Lower leg skin (tissue), 4 donors: ENCODE results near the gene SKIL. TPM values are rescaled to one million over a fixed set of nuclear protein-coding genes. Genes with fewer than 3 reads are reported as not detected.
"Not testable (repeated sequence)": the region's sequence is repeated elsewhere in the genome, so short reads cannot be mapped to it uniquely, and the experiment has no call there.

Experiments
- DNase-seq, 2 donors: peaks; one replicate each; pipeline ENCODE4 v3.0.0-alpha.2; 2019; ENCODE audit warnings: low spot score in 2 of 2
- H3K4me3 ChIP-seq: fragments of 200-600 bp; sonication (generic); 2 replicates; pipeline ENCODE4 v1.5.1; 2017; ENCODE audit warnings: mild to moderate bottlenecking, low read depth; ENCODE audit not compliant: poor library complexity, severe bottlenecking
- POLR2A ChIP-seq, 2 donors: fragments of 450-650 bp; IDR thresholded peaks; one replicate each; pipeline ENCODE4 v1.6.1; 2016 to 2017; ENCODE audit warnings: antibody characterized with exemption in 2 of 2, mild to moderate bottlenecking in 1 of 2, moderate library complexity in 1 of 2
- WGBS, 2 donors: methylation state at CpG; one replicate each; pipeline ENCODE4 v1.1.5; 2018; 5-methylcytosine and 5-hydroxymethylcytosine counted together
- intact Hi-C: fragments of 100-400 bp; cut with DNase I; formaldehyde crosslinking; loops from one replicate; pipeline ENCODE4 v1.15.0; 2023; ENCODE audit warnings: low total_unique reads
- total RNA-seq, 4 donors: library from RNA; depleted of rRNA; stranded (reverse); fragments of >200 nt; gene quantifications; one replicate each; pipeline ENCODE4 v1.1.0, GENCODE V29; 2016
- TF ChIP-seq, protein P1 (sequence below), 3 donors: fragments of 450-650 bp; IDR thresholded peaks; one replicate each; pipeline ENCODE4 v1.5.1; 2016; ENCODE audit warnings: antibody characterized with exemption in 3 of 3, mild to moderate bottlenecking in 3 of 3, moderate library complexity in 2 of 3

The SKIL gene
- total RNA-seq, 4 donors from 2014 or later = 26.9 to 32.2 (median 29.8) TPM

DNA sequence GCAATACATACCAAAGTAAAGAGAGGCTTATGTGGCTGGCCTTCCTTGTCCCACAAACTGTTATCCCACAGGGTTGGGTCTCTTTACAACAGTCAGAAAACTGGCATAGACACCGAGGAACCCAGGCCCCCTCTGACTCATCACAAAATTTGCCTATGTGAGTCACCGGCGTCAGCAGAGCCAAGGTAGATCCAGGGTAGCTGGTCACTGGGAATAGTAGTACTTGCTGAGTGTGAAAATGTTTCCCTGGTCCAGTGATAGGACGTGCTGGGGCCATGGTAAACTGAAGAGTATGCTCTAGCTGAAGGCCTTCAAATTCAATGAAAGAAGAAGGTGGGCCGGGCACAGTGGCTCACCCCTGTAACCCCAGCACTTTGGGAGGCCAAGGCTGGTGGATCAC, 27.1 kb upstream of the SKIL start:
- 53 to 63% methylated on average over 5 of the region's 5 CpGs for WGBS, 2 donors
- DNase-seq = no peak
- TF ChIP-seq POLR2A (IDR thresholded peaks at IDR 0.05) = no peak
- TF ChIP-seq, protein P1, sequence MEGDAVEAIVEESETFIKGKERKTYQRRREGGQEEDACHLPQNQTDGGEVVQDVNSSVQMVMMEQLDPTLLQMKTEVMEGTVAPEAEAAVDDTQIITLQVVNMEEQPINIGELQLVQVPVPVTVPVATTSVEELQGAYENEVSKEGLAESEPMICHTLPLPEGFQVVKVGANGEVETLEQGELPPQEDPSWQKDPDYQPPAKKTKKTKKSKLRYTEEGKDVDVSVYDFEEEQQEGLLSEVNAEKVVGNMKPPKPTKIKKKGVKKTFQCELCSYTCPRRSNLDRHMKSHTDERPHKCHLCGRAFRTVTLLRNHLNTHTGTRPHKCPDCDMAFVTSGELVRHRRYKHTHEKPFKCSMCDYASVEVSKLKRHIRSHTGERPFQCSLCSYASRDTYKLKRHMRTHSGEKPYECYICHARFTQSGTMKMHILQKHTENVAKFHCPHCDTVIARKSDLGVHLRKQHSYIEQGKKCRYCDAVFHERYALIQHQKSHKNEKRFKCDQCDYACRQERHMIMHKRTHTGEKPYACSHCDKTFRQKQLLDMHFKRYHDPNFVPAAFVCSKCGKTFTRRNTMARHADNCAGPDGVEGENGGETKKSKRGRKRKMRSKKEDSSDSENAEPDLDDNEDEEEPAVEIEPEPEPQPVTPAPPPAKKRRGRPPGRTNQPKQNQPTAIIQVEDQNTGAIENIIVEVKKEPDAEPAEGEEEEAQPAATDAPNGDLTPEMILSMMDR (IDR thresholded peaks at IDR 0.05) = no peak
- intact Hi-C loops = no loop called here
- H3K4me3 ChIP-seq = no peak overlapping the region

GRCh38 chr3:170331143-170331542, 26.4 kb upstream of the SKIL start:
- TF ChIP-seq POLR2A (IDR thresholded peaks at IDR 0.05) = no peak
- TF ChIP-seq, protein P1 (IDR thresholded peaks at IDR 0.05) = no peak
- WGBS, 2 donors = 70 to 77% methylated on average over 4 of the region's 4 CpGs

DNA sequence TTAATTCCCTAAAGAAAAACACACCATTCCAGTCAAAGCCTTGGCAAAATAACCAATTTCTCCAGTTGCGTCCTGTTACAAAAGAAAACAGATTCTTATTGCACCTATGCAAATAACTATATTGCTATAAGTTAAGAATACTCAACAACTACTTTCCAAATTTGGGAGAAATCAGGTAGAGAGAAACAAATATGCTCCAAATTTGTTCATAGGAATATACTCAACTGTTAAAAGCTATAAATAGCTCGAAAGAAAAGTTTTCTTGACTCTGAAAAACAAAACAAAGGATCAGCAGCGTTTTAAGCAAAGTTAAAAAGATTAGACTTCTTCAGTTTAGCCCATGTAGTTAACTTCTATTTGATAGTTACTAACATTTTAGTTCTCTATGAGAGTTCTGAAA, 20.1 kb upstream of the SKIL start:
- WGBS, 2 donors = 80 to 87% methylated on average over 3 of the region's 3 CpGs
- TF ChIP-seq, protein P1 (IDR thresholded peaks at IDR 0.05) = no peak
- no peak for TF ChIP-seq POLR2A (IDR thresholded peaks at IDR 0.05)
- DNase-seq = no peak
- no peak overlapping the region for H3K4me3 ChIP-seq
- intact Hi-C loops = no loop called here

More at GRCh38 chr3:170331143-170331542, 26.4 kb upstream of the SKIL start:
- intact Hi-C loops = no loop called here
- no peak for DNase-seq
- no peak overlapping the region for H3K4me3 ChIP-seq

- TF ChIP-seq, protein P1 (IDR thresholded peaks at IDR 0.05) = no peak
- no peak for TF ChIP-seq POLR2A (IDR thresholded peaks at IDR 0.05)
- WGBS, 2 donors = 88 to 94% methylated on average over 1 of the region's 1 CpG
- no peak for DNase-seq
- intact Hi-C loops = no loop called here
- H3K4me3 ChIP-seq = no peak overlapping the region
These were observed 18.7 kb upstream of the SKIL start for GRCh38 chr3:170338690-170339340.

DNA sequence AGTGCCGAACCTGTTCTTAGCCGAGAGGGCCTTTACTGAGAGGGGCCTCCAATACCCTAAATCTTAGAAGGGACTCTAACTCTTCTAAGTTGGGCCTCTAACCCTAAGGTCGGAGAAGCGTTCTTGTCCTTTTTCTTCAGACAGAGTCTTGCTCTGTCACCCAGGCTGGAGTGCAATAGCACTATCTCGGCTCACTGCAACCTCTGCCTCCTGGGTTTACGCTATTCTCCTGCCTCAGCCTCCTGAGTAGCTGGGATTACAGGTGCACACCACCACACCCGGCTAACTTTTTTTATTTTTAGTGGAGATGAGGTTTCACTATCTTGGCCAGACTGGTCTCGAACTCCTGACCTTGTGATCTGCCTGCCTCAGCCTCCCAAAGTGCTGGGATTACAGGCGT, 15.2 kb upstream of the SKIL start:
- H3K4me3 ChIP-seq, intact Hi-C loops, DNase-seq: not testable (repeated sequence)
- 96% methylated on average over 9 of the region's 9 CpGs for WGBS, 2 donors

DNA sequence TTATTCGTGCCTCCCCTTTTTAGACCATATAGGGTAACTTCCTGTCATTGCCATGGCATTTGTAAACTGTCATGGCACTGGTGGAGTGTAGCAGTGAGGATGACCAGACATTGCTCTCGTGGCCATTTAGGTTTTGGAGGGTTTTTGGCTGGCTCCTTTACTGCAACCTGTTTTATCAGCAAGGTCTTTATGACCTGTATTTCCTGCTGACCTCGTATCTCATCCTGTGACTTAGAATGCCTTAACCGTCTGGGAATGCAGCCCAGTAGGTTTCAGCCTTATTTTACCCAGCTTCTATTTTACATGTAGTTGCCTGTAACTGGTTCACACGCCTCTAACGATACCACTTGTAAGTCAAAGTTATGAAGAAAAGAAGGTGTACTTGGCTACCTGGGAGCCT, 13.7 kb upstream of the SKIL start:
- WGBS, 2 donors = 53 to 54% methylated on average over 6 of the region's 6 CpGs
- DNase-seq, H3K4me3 ChIP-seq, intact Hi-C loops: not testable (repeated sequence)

- intact Hi-C loops = no loop called here
- 94 to 100% methylated on average over 4 of the region's 4 CpGs for WGBS, 2 donors
- no peak overlapping the region for H3K4me3 ChIP-seq
- TF ChIP-seq POLR2A (IDR thresholded peaks at IDR 0.05) = no peak
- TF ChIP-seq, protein P1 (IDR thresholded peaks at IDR 0.05) = no peak
- DNase-seq = no peak
These were observed 12.5 kb upstream of the SKIL start for GRCh38 chr3:170344971-170345370.
